Daoy (cell line): ENCODE results near the gene PDXDC1. TPM values are rescaled to one million over a fixed set of nuclear protein-coding genes. Genes with fewer than 3 reads are reported as not detected.
"Not testable (repeated sequence)": the region's sequence is repeated elsewhere in the genome, so short reads cannot be mapped to it uniquely, and the experiment has no call there.

Experiments
- DNase-seq: peaks from one replicate; pipeline ENCODE4 v3.0.0-alpha.2; 2015; ENCODE audit warnings: low read depth
- total RNA-seq: library from RNA; depleted of rRNA; stranded (reverse); fragments of >200 nt; shearing (Covaris generic); gene quantifications from 2 replicates; pipeline ENCODE4 v1.2.3, GENCODE V29; 2014

PDXDC1 gene
- total RNA-seq, 1 experiment from 2014 or later, result 69.4 TPM

DNA sequence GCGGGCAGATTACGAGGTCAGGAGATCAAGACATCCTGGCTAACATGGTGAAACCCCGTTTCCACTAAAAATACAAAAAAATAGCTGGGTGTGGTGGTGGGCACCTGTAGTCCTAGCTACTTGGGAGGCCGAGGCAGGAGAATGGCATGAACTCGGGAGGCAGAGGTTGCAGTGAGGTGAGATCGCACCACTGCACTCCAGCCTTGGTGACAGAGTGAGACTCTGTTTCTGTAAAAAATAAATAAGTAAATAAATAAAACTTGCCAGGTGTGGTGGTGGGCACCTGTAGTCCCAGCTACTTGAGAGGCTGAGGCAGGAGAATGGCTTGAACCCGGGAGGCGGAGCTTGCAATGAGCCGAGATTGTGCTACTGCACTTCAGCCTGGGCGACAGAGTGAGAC is 38.1 kb downstream of the PDXDC1 start:
- DNase-seq, result not testable (repeated sequence)

DNA sequence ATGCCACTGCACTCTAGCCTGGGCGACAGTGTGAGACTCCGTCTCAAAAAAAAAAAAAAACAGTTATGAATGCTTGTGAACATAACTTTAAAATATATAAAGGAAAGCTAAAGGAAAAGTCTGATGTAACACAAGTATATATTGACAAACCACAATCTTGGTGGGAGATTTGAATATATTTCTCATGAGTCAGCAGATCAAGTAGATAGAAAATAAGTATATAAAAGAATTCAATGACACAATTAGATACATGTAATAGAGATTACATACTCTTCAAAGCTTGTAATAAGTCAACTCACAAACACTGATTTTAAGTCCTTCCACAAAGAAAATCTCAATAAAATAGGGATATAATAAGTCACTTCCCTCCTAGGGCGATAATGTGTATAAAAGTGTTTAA is 40.8 kb downstream of the PDXDC1 start:
- DNase-seq, result not testable (repeated sequence)

DNA sequence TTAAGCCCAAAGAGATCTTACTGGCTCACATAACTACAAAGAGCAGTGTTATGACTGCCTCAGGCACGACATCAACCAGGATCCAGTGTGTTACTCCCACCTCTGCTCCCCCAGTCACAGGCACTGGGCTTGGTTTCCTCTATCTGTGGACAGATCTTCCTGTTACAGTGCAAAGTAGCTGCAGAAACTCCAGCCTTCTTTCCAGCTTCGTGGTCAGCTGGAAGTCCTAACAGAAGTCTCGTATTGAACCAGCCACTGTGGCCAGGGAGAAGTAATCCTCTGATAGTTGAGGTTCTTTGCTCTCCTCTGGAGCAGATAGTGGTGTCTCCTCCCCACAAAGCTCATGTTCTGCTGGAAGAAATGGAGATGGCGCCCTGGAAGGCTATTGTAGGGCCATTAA is 41.5 kb downstream of the PDXDC1 start:
- DNase-seq, result not testable (repeated sequence)

DNA sequence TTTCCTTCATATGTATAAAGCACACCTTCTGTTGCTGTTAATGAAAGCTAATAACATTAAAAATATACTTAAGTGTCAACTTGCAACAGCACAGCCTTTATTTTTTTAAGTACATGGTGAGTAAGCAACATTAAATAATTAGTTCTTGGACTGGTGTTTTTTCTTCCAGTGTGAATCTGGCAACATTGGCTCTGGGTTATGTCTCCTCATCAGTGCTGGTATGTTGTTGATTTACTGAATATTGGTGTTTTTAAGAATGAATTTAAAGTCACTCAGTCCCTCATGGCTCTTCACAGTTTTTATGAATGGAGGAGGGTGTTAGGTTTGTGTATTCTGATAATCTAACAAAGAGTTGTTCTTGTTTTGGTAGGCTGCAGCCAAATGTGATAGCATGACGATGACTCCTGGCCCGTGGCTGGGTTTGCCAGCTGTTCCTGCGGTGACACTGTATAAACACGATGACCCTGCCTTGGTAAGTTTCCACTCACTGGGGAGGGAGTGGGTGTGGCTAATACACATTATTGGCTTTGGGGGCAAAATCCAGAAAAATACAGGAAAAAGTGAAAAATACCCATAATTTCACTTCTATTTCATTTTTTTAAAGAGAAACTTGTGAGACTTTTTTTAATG is 42.2 kb downstream of the PDXDC1 start:
- peak; percentile 78 for DNase-seq

DNA sequence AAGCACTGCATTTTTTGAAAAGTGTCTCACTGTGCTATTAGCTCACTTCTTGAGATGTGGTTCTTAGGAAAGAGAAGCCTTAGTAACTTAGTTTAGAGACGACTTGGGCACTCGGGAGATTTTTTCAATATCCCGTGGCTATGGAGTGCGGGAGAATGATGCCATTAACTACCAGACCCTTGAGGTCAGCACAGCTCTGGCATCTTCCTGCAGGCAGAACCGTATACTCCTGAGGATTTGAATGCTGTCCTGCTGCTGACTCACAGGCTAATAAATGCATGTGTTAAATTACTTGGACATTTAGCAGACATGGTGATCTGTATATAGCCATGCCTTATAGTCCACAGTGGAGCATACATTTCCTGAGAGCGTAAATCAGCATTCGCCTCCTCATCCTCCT is 46.6 kb downstream of the PDXDC1 start:
- DNase-seq, result not testable (repeated sequence)

DNA sequence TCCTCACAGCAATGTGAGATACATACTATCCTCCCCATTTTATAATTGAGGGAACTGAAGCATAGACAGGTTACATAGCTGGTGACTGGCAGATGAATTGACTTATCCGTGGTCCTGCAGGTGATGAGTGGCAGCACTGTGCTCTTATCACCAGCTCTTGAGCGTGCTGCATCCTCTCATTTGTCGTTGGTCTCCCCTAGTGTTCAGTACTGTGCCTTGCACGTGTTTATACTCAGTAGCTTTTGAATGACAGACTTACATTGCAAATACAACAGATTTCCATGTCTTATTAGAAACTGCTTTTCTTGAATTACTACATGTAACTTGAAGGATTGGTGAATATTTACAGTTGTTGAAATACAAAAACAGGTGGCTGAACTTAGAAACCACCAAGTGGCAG is 47.4 kb downstream of the PDXDC1 start:
- DNase-seq, result not testable (repeated sequence)

DNA sequence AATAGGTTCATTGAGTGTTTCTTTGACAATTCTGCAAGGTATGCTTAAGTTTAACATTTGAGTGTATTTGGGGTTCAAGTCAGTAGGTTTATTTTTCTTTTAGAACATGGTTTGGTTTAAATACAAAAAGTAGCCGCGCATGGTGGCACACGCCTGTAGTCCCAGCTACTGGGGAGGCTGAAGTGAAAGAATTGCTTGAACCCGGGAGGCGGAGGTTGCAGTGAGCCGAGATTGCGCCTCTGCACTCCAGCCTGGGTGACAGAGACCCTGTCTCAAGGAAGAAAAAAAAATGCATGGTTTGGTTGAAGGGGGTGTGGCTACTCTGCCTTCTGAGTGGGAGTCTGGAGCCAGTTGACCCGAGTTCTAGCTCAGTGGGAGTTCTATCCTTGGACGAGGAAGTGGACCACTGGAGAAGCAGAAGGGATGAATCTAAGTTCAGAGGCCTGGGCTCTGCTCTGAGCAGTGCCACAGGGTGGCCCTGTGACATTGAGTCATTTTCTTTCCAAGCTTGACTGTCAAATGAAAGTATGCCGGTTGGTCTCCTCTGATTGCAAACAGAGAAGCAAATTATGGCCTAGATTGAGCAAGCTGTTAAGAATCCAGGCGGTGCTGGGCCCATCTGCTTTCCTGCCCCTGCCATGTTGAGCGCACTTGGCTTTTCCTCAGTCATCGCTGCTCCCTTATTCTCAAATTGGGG is 48.7 kb downstream of the PDXDC1 start:
- DNase-seq, result not testable (repeated sequence)

DNA sequence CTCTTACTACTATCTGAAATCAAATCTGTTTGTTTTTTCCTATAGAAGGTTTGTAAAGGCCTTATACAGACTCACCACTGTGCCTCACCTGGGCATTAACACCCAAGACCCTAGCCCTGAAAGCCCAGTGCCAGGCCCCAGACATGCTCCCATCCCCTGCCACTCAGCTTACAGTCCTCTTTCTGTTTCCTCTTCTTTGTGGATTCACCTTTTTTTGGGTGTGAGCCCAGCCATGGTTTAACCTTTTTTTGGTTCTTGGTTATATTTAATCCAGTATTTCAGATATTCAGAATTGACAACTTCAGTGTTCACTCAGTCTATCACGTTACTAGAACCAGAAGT is 50.0 kb downstream of the PDXDC1 start:
- DNase-seq, result not testable (repeated sequence)

DNA sequence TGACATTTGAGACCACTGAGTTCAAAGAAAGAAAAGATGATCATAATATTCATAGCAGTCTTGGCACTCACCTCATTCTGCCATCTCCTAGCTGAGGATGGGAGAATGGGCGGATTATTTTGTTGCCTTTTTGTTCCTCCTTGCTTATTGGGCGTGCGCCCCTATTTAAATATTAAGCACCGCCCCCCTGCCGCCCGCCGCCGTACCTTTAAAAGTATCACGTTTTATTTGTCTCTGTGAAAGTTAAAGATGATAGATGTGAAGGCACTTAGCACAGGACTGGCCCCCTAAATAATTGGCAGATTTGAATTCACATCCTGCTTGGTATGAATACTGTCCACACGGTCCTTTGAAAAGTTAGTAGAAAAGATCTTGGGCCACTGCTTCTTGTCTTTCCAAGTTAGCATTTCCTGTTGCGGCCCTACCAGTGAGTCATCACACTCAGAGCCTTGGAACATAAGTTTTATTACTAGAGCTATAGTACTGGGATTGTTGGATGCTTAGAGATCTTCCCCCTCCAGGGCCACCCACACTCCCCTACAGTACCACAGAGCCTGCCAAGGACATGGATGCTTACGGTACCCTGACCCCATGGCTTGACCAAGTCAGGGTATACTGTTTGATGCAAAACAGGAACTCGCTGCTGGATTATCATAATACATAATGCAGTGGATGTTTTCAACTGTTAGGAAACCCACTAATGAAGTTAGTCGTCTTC is 50.6 kb downstream of the PDXDC1 start:
- DNase-seq, result peak; percentile 37

DNA sequence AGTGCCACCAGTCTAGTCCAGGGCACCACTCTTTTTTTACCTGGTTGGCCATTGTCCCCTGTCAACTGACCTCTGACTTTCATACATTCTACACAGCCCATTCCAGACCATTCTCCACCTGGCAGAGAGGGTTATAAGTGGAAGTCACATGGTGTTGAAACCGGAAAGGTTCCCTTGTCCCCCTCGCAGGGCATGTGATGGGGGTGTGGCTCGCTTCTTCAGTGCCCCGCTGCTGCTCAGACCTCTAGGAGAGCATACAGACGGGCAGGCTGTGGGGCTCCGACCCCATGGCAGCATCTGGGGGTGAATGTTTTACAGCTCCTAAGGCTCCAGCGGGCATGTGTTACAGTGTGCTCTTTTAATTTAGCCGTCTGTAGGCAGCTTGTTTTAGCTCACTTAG is 52.2 kb downstream of the PDXDC1 start:
- DNase-seq, result not testable (repeated sequence)

DNA sequence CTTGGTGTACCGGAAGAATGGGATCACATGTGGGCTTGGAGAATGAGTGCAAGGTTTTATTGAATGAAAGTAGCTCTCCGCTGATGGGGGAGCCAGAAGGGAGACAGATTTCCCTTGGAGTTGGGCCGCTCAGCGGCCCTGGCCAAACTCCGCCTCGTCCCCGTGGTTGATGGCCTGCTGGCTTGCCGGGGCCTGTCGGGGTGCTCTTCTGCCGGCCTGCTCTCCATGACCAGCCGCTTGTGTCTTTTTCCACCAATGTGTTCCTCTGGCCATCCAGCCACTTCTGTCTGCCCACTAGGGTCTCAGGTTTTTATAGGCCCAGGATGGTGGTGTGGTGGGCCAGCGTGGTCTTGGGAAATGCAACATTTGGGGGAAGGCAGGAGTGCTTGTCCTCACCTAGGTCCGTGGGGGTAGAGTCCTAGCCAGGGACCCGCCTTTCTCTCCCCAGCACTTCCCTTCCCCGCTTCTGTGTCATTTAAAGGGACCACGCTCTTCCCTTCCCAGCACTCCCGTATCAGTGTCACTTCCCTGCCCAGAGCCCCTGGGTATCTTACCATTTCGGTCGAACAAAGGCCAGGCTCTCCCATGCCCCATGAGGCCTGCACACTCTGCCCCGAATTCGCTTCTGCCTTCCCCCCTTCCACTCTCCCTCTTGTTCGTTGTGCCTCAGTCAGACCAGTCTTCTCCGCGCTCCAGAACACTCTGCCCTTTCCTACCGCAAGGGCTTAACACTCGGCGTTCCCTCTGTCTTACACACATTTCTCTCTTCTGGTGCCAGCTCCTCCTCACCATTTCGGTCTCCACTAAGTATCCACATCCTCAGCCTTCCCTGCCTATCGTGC is 52.9 kb downstream of the PDXDC1 start:
- DNase-seq, result not testable (repeated sequence)

DNA sequence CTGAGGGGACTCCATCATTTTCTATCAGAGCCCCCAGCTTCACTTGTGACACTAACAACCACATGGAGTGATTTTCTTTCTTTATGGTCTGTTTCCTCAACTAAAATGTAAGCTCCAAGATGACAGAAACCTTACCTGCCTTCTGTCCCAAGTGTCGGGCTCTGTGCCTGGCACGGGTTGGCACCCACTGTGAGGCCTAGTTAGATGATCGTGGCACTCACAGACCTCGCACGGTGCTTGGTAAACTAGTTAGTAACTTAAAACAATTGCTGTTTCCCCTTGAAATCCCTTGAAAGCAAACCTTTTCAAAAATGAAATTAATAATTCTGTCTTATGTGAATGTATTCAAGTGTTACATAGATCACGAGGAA is 53.5 kb downstream of the PDXDC1 start:
- not testable (repeated sequence) for DNase-seq

DNA sequence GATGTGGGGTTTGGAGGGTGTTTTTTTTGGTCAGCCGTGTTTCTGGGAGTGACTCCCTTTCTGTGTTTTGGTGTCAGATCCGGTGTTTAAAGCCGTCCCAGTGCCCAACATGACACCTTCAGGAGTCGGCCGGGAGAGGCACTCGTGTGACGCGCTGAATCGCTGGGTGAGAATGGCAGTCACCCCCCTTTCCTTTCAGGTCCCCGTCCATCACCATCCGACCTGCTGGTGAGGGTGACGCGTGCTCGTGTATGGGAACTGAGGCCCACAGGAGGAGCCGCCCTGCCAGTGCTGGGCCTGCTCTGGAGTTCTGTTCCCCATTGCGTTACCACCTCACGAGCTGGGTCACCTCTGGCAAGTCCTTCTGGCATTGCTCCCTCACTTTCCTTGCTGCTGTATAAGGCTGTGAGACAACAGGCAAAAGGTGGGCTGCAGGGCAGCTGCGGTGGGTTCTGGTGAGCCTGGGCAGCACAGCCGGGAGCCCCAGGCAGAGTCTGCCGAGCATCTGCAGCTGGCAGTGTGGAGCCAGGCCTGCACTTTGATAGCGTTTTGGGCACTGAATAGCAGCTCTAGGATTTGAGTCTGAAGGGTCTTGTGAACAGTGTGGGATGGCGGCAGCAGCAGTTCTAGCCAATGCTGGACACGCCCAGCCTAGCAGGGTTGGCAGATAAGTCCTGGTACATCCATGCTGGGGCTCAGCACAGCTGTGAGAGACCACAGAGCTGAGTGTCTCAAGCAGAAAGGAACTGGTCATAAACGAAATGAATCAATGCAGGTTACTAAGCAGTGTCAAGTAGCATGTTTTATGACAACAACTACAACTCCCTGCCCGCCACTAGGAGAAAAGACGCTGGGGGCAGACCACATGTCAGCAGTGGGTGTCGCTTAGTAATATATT is 54.2 kb downstream of the PDXDC1 start:
- DNase-seq, result peak; percentile 27

DNA sequence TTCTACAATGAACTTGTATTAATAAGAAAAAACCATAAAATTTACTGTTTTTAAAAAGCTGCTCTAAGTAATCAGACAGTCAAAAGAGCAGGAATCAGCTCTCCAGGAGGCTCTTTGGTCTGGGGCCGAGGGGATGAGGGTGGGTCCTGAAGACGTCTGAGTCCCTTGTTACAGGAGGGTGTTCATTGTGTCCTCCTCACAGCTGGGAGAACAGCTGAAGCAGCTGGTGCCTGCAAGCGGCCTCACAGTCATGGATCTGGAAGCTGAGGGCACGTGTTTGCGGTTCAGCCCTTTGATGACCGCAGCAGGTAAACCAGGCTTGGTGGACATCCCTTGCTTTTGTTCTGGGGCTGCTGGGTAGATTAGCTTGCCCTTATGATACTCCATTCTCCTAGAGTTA is 54.9 kb downstream of the PDXDC1 start:
- DNase-seq, result not testable (repeated sequence)

DNA sequence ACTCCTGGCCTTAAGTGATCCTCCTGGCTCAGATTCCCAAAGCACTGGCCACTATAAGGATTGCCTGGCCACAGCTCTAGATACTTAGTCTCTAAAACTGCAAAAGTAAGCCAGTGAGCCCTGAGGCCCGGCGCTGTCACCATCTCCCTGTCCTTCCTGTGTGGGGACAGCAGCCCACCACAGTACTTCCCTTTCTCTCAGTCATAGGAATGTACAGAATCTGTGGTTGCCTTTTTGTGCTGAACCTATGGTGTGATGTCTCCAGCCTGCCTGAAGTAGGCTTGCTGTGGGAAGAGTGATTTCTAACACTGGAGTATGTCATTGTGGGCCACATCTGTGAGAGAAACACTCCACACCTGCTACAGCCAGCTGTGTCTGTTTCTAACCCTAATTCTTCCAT is 56.4 kb downstream of the PDXDC1 start:
- DNase-seq, result no peak

DNA sequence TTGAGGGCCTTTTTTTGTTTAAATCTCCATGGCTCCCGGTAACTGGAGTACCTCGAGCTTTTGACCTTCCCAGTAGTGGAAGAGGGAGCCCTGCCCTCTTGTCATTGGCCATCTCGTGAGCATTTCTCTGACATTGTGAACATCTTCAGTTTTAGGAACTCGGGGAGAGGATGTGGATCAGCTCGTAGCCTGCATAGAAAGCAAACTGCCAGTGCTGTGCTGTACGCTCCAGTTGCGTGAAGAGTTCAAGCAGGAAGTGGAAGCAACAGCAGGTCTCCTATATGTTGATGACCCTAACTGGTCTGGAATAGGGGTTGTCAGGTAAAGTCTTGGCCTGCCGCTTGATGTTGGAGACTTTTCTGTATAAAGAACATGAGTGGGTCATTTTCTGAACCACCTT is 56.8 kb downstream of the PDXDC1 start:
- DNase-seq, result no peak

DNA sequence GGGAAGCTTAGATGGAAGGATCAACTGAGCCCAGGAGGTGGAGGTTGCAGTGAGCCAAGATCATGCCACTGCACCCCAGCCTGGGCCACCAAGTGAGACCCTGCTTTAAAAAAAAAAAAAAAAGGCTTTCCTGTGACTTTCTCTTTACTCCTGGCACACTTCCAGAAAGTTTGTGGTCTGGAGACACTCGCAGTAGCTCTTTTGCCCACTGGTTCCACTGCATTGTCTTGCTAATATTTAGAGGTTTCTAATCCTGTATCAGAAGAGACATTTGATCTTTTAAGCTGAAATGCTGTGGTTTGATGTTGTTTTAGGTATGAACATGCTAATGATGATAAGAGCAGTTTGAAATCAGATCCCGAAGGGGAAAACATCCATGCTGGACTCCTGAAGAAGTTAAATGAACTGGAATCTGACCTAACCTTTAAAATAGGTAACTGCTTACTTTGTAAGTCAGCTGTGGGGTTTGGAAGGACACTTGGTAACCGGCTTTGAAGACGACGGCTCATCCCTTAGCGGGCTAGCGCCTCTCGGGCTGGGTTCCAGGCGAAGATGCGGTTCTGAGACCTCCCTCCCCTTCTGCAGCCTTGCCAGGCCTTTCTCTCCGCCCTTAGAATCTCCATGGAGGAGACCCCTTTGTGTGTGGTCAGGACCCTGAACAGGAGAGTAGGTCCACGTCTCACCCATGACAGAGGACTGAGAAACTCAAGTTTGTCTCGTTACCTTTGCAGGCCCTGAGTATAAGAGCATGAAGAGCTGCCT is 57.9 kb downstream of the PDXDC1 start:
- DNase-seq, result no peak

DNA sequence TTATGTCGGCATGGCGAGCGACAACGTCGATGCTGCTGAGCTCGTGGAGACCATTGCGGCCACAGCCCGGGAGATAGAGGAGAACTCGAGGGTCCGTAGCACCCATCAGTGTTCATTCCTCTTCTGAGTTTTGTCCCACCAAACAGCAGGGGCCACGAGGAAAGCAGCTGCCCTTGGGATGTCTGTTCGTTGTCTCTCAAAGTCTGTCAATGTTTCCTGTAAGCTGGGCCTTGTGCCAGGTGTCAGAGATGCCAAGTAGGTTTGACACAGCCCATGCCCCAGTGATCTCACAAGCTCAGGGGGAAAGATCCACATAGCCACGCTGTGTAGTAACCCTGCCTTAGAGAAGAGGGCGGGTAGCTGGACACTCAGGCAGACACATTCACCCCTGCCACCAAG is 58.5 kb downstream of the PDXDC1 start:
- no peak for DNase-seq

DNA sequence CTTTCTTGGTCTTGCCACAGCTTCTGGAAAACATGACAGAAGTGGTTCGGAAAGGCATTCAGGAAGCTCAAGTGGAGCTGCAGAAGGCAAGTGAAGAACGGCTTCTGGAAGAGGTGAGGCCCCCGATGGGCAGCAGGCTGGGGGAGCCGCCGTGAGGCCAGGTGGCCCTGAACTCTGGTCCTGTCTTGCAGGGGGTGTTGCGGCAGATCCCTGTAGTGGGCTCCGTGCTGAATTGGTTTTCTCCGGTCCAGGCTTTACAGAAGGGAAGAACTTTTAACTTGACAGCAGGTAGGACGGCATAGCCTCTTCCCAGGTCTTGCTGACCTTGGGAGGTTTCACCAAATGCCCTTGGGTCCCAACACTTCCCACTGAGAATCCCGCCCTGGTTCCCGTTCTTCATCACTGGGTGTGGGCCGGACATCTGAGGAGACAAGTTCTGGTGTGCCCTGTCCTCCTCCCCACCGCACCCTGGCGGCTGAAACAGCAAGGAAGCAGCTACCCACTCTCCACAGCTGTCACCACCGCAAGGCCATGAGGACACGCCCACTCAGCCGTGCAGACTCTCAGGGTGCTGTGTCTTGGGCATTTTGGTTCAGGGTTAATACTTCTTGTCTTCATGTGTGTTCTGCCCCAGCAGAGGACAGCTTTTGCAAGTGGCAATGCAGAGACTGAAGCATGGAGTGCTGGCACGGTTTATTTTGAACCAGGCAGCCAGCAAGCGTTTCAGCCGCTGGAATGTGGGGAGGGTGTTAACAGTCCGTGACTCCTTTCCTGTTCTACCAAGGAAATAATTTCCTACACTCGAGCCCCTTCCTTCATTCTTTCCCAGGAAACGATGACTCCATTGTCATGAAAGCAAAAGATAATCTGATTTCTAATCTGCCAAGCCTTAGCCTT is 59.7 kb downstream of the PDXDC1 start:
- no peak for DNase-seq
